Activated naive CD4-positive, alpha-beta T cell treated with anti-CD3 and anti-CD28 coated beads, Interleukin-2, amount 50 U/mL, for 16 hours (primary cell): ENCODE measurements around the gene FRMD5.
"Not testable (repeated sequence)": the region's sequence is repeated elsewhere in the genome, so short reads cannot be mapped to it uniquely, and the experiment has no call there.

ENCODE experiments used
- DNase-seq: peaks from one replicate; pipeline ENCODE4 v3.0.0-alpha.2; 2020

The FRMD5 gene

DNA sequence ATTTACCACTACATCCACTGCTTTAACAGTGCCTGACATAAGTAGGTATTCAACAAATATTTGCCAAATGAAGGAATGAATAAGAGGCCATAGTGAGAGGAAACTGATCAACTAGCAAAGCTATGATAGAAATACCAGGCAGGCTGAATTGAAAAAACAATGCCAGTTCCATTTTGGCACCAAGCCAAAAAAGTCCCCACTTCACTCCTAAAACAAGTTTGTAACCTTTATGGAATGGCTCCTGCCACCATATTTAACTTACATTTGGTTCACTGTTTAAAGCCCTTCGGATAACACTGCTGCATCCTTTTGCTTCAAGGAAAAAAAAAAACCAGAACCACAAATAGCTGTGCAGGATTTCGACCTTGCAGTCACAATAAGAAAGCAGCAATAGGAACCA lies 166.1 kb downstream of the FRMD5 start:
- DNase-seq, result no peak

DNA sequence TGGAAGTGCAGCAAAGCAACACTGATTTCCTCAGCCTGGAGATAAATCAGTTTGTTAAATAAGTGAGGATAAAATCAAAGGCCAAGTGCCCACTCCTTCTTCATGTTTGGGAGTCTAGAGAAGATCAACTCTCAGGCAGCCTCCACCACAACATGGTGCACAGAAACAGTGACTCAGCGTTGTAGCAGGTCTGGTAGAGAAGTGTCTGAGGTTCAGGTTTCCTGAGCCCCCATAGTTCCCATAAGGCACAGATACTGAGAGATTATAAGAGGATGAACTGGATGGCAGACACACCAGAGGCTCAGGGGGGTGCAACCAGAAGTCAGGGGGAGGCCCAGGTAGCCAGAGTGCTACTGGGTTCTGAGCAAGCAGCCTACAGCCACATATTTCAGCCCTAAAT lies 166.7 kb downstream of the FRMD5 start:
- DNase-seq, result no peak

GRCh38 chr15:44024155-44024554 lies 170.9 kb downstream of the FRMD5 start:
- DNase-seq, result no peak

- DNase-seq, result no peak
Measured at GRCh38 chr15:44023176-44023575, 171.9 kb downstream of the FRMD5 start.

DNA sequence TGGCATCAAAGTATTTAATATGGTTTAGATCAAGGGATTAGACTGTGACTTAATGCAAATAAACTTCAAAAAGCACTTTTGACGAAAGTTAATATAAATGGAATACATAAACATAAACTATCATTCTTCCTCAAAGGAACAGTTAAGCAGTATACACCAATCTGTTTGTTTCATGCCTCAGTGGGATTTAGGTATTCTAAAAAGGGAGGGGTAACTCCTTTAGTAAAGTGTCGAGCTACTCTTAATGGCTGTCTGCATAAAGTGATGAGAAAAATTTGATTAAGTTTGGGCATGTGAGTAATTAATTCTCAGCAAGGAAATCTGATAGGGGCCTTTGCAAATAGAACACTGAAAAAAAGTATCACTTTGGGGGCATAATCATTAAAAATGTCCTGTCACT lies 176.9 kb downstream of the FRMD5 start:
- no peak for DNase-seq

- DNase-seq, result no peak
Measured at GRCh38 chr15:44015545-44016305, 179.3 kb downstream of the FRMD5 start.

DNA sequence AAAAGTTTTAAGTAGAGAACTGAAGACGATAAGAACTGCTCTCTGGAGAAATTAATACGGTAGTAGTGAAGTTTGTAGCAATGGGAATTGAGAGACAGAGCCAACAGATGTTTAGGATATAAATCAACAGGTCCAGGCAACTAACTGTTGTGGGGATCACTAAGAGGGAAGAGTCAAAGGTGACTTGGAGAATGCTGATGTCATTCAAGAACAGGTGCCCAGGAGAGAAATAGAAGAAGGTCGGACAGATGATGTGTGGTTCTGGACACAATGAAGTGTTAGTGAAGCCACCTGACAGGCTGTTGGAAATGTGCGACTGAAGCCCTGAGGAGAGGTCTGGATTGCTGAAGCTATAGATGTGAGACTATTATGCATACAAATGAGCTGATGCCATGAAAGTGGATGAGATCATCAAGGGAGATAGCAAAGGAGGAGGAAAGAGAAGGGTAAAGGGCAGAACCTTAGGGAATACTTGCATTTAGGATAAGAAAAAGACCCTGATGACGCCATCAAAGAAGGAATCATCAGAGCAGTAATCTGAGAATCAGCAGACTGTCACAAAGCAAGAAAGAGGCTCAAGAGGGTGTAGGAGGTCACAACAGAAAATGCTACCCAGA lies 183.7 kb downstream of the FRMD5 start:
- DNase-seq, result no peak

- no peak for DNase-seq
Measured at GRCh38 chr15:44010089-44010488, 185.0 kb downstream of the FRMD5 start.

DNA sequence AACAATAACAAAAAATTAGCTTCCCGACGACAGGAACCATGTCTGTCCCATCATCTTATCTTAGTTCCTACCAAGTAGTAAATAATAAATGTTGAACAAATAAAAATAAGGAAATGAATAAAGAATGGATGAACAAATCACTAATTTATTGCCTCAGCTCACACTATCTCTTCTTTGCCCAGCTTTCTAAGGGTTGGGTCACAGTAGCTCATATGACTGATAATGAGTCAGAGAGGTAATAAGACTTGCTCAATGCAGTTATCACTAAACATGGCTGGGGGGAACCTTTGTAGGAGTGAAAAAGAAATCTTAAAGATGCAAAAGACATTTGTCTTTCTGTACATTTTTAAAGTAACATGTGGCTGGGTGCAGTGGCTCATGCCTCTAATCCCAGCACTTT lies 186.0 kb downstream of the FRMD5 start:
- DNase-seq, result no peak

GRCh38 chr15:44000248-44000647 lies 194.8 kb downstream of the FRMD5 start:
- DNase-seq, result not testable (repeated sequence)

DNA sequence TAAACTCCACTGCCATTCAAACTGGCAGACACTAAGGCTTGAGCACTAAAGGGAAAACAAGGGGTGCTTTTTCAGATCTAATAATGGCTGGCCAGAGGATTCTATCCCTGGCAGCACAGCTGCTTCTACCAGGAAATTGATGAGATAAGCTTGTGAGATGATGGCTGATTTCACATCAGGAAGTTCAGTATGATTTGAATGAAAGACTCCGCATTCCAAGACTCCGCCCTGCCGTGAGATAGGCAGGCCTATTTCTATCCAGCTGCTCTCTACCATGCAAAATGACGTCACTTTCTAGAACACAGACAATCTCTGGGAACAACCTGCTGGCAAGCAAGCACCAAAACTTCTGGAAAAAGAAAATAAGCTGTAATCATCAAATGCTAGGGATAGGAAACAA lies 196.5 kb downstream of the FRMD5 start:
- no peak for DNase-seq

DNA sequence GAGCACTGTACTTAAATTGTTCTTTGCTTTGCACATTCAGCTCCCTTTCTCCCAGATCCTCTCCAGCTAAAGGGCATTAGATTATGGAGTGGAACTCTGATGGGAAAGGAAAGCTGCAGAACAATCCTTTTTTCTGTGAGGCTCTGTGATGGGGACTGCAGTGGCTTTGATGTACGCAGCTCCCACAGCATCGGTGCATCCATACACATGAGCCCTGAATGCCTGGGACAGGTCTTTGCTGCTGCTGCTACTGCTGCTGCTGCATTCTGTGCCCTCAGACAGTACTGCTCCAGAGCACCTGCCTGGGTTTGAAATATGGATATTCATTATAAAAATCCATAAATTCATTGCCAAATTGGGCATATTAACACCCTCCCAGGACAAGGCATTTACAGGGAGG lies 203.9 kb downstream of the FRMD5 start:
- no peak for DNase-seq

DNA sequence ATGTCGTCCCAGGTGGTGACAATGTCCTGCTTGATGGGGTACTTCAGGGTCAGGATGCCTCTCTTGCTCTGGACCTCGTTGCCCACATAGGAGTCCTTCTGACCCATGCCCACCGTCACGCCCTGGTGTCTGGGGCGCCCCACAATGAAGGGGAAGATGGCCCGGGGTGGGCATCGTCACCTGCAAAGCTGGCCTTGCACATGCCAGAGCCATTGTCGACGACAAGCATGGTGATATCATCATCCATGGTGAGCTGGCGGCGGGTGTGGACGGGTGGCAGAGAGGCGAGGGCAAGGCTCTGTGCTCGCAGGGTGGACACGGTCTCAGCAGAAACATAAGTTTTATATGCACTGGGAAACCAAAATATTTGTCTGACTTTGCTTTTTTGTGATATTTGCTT lies 205.1 kb downstream of the FRMD5 start:
- no peak for DNase-seq

- no peak for DNase-seq
Measured at GRCh38 chr15:43988900-43989299, 206.2 kb downstream of the FRMD5 start.

DNA sequence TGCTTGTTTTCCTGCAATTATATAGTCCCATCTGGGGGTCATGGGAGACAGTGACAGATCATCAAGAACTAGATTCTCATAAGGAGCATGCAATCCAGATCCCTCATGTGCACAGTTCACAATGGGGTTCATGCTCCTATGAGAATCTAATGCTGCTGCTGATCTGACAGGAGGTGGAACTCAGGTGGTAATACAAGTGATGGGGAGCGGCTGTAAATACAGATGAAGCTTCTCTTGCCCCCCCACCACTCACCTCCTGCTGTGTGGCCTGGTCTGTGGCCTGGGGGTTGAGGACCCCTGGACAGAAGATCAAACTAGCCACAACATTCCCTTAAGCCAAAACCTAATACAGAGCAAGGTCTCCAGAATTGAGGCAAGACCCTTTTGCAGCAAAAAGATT lies 207.1 kb downstream of the FRMD5 start:
- DNase-seq, result no peak

DNA sequence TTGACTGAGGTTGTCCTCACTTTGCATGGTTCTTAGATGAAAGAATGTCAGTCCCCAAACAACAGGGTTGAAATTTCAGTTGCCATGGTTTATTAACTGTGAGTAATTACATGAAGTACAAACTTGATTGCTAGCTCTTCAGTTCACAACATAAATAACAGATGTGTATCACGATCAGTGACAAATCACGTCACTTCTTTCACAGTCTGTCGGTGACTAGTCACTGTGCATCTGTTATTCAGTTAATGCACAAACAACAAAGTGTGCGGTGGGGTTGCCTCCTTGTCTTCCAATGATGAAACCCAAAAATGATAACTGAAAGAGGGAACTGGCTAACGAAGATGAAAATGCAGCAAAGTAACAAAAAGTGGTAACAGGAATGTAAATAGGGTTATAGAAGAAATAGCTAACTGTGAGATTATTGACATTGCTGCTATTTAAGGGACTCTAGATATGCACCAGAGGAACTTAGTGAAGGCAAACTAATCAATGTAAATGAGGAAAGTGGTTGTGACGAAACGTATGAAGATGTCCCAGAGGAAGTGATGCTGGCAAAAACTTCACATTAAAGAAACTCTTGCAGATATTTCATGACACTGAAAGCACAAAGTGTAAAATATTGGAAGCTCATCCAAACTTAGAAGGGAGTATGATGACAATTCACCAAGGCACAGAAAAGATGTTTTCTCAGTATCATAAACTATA lies 208.9 kb downstream of the FRMD5 start:
- DNase-seq, result no peak

DNA sequence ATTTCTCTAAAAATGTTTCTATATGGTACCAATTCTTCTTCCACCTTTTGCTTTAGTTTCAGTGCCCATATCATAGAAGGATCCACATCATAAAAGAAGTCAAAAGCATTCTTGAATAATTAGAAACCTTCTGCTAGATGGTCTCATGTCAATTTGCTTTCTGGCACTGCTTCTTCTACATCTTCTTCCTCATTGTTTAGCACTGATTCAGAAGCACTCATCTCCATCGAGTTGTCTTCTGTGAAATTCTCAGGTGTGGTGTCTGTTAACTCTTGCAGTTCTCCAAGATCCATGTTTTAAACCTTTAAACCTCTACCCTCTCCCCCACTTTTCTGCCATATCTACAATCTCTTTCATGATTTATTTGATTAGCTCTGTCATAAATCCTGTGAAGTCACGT lies 213.5 kb downstream of the FRMD5 start:
- no peak for DNase-seq

GRCh38 chr15:43977072-43977884 lies 217.8 kb downstream of the FRMD5 start:
- no peak for DNase-seq

GRCh38 chr15:43975770-43976169 lies 219.3 kb downstream of the FRMD5 start:
- DNase-seq, result no peak

GRCh38 chr15:43975326-43975725 lies 219.7 kb downstream of the FRMD5 start:
- no peak for DNase-seq

- no peak for DNase-seq
Measured at GRCh38 chr15:43974852-43975251, 220.2 kb downstream of the FRMD5 start.

GRCh38 chr15:43969802-43970375 lies 225.2 kb downstream of the FRMD5 start:
- DNase-seq, result no peak

DNA sequence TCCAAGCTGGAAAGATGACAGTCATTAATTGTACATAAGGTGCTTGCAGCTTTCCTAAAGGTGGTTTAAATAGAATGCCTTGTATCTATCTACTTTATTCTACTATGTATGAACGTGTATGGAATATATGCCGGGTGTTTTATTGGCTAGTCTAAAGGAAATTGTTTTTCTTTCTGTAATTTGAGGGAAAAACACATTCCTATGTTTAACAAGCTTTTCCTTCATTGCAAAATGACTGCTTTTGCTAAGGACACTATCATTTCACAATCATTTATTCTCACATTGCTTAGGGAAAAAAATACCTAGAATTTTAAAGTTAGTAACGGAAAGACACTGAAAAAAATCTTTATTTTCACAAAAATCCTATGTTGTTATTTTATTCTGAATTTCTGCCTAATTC lies 226.5 kb downstream of the FRMD5 start:
- DNase-seq, result no peak
